ENCODE results near the gene AGAP5. TPM values are rescaled to one million over a fixed set of nuclear protein-coding genes. Genes with fewer than 3 reads are reported as not detected.

The AGAP5 gene
- total RNA-seq, 2 donors from 2014 or later = 10.1 to 13.8 TPM

DNA sequence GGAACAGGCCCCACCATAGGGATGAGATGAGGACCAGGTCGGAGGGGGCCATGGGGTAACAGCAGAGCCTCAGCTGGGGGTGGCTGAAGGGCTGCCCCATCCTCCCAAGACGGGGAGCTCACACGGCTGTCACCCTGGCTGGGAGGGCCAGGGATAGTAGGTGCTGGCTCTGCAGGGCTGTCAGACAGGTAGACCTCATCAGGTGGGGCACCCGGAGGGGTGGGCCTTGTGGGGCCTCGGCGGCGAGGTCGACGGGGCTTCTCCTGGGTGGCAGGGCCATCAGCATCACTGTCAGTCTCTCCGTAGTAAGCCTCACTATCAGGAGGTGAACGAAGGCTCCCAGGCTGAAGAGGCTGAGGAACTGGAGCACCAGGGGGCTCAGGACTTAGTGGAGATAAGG lies 44.7 kb downstream of the AGAP5 start:
- Mint-ChIP-seq H3K36me3 (ENCODE audit: low read depth) (no peaks in the 10 kb centered on the region), H3K4me3 (no peak overlapping the region), H3K9me3 (no peaks in the 10 kb centered on the region), H3K27ac (no peak overlapping the region), H3K27me3 (ENCODE audit: insufficient read depth) (no peaks in the 10 kb centered on the region), H3K4me1 (peaks cover 21% of the 10 kb centered on the region)
- TF ChIP-seq, protein P1, sequence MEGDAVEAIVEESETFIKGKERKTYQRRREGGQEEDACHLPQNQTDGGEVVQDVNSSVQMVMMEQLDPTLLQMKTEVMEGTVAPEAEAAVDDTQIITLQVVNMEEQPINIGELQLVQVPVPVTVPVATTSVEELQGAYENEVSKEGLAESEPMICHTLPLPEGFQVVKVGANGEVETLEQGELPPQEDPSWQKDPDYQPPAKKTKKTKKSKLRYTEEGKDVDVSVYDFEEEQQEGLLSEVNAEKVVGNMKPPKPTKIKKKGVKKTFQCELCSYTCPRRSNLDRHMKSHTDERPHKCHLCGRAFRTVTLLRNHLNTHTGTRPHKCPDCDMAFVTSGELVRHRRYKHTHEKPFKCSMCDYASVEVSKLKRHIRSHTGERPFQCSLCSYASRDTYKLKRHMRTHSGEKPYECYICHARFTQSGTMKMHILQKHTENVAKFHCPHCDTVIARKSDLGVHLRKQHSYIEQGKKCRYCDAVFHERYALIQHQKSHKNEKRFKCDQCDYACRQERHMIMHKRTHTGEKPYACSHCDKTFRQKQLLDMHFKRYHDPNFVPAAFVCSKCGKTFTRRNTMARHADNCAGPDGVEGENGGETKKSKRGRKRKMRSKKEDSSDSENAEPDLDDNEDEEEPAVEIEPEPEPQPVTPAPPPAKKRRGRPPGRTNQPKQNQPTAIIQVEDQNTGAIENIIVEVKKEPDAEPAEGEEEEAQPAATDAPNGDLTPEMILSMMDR (conservative IDR thresholded peaks at IDR 0.05) = no peak
- Histone ChIP-seq H3K27me3 (ENCODE audit: control insufficient read depth, insufficient read depth, low read length, poor library complexity, severe bottlenecking) (no peaks in the 10 kb centered on the region), H3K9ac (ENCODE audit: extremely low read depth, low read length, poor library complexity, severe bottlenecking) (no peak overlapping the region), H3K9me3 (ENCODE audit: control insufficient read depth, low read length) (no peaks in the 10 kb centered on the region), H3K4me3 (ENCODE audit: low read length) (no peak overlapping the region), H3K4me1 (ENCODE audit: control insufficient read depth, insufficient read depth, low read length) (peaks cover 5% of the 10 kb centered on the region), H3K36me3 (ENCODE audit: control insufficient read depth, insufficient read depth, low read length) (no peaks in the 10 kb centered on the region), H3K27ac (ENCODE audit: low read depth, low read length) (no peak overlapping the region)
- no peak for DNase-seq
- WGBS, 2 experiments (ENCODE audit: insufficient coverage in 1 of 2, insufficient read length in 1 of 2) = 88 to 91% methylated on average over 7 to 11 of the region's 11 CpGs

DNA sequence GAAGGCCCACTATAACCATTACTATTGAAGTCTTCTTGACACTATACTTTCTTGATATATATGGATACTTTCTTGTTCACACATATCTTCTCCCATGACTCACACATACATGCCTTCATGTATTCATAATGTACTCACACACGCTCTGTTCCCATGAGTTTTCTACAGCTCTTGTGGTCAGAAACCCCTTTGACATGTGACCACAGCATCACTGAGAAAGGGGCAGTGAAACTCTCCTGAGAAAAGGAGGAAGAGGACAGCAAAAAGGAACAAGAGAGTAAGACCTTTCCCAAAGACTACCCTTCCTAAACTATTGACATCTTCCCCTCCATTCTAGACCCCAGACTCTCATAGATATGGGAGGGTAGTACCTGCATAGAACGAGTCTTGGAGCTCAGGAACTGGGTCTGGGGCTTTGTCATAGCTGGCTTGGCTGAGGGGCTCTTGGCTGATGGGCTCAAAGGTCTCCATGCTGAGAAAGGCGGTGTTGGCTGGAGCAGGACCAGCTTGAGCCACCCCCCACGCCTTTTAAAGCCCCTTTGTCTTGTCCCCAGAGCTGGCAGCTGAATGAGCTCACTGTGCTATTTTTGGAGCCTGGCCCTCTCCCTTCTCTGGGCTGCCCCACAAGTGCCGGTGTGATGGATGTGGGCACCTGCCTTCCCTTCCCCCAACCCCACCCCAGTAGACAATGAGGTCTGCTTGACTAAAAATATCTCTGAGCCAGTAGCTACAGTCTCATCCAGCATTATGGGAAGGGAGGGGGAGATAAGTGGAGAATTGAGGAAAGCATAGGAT lies 47.2 kb downstream of the AGAP5 start:
- WGBS, 2 experiments (ENCODE audit: insufficient coverage in 1 of 2, insufficient read length in 1 of 2) = 93 to 96% methylated on average over 3 to 5 of the region's 5 CpGs
- Mint-ChIP-seq H3K27me3 (ENCODE audit: insufficient read depth) (no peaks in the 10 kb centered on the region), H3K9me3 (no peaks in the 10 kb centered on the region), H3K4me1 (peaks cover 32% of the 10 kb centered on the region), H3K36me3 (ENCODE audit: low read depth) (no peaks in the 10 kb centered on the region), H3K27ac (no peak overlapping the region), H3K4me3 (no peak overlapping the region)
- no peak overlapping the region for H3K4me3 ChIP-seq (ENCODE audit: low read length)
- TF ChIP-seq, protein P1 (conservative IDR thresholded peaks at IDR 0.05) = no peak
- DNase-seq = no peak
- no peaks in the 10 kb centered on the region for H3K9me3 ChIP-seq (ENCODE audit: control insufficient read depth, low read length)
- no peaks in the 10 kb centered on the region for H3K36me3 ChIP-seq (ENCODE audit: control insufficient read depth, insufficient read depth, low read length)
- no peak overlapping the region for H3K9ac ChIP-seq (ENCODE audit: extremely low read depth, low read length, poor library complexity, severe bottlenecking)
- H3K27ac ChIP-seq (ENCODE audit: low read depth, low read length) = no peak overlapping the region
- no peaks in the 10 kb centered on the region for H3K27me3 ChIP-seq (ENCODE audit: control insufficient read depth, insufficient read depth, low read length, poor library complexity, severe bottlenecking)
- H3K4me1 ChIP-seq (ENCODE audit: control insufficient read depth, insufficient read depth, low read length) = peaks cover 9% of the 10 kb centered on the region

DNA sequence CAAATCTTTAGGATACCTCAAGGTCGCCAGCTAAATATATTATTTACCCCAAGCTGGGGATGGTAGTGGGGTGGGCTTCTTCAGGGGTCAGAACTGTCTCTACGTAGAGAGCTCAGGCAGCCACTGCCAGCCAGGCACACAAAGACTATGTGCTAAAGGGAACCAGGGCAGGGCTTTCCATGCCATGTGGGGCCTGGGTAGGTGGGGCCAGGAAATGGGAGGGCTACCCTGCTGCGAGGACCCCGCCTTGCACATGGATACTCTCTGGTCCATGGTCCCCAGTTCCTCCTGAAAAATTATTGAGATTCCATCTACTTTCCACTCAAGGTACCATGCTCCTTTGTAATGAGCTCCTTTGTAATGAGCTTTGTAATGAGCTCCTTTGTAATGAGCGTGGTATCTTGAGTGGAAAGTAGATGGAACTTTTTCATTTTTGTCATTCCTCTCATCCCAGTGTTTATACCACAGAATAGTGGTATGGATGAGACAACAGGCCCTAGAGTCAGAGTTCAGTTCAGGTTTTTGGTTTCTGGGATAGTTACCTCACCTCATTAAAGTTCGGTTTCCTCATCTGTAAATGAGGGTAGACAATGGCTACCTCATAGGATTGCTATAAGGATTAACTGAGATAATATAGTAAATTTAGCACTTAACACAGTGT lies 47.9 kb downstream of the AGAP5 start:
- no peak for DNase-seq
- Histone ChIP-seq H3K27ac (ENCODE audit: low read depth, low read length) (no peak overlapping the region), H3K4me1 (ENCODE audit: control insufficient read depth, insufficient read depth, low read length) (peaks cover 9% of the 10 kb centered on the region), H3K27me3 (ENCODE audit: control insufficient read depth, insufficient read depth, low read length, poor library complexity, severe bottlenecking) (no peaks in the 10 kb centered on the region), H3K9me3 (ENCODE audit: control insufficient read depth, low read length) (no peaks in the 10 kb centered on the region), H3K4me3 (ENCODE audit: low read length) (peak overlapping the region; percentile 34), H3K36me3 (ENCODE audit: control insufficient read depth, insufficient read depth, low read length) (no peaks in the 10 kb centered on the region), H3K9ac (ENCODE audit: extremely low read depth, low read length, poor library complexity, severe bottlenecking) (no peak overlapping the region)
- 94 to 100% methylated on average over 3 to 6 of the region's 6 CpGs for WGBS, 2 experiments (ENCODE audit: insufficient coverage in 1 of 2, insufficient read length in 1 of 2)
- no peaks in the 10 kb centered on the region for H3K9me3 Mint-ChIP-seq
- peaks cover 6% of the 10 kb centered on the region for H3K27me3 Mint-ChIP-seq (ENCODE audit: insufficient read depth)
- H3K36me3 Mint-ChIP-seq (ENCODE audit: low read depth) = no peaks in the 10 kb centered on the region
- H3K4me3 Mint-ChIP-seq = no peak overlapping the region
- H3K4me1 Mint-ChIP-seq = peaks cover 34% of the 10 kb centered on the region
- TF ChIP-seq, protein P1 (conservative IDR thresholded peaks at IDR 0.05) = no peak
- H3K27ac Mint-ChIP-seq = peak overlapping the region; percentile 0
